GM12891 (cell line): ENCODE results near the gene ST6GALNAC1.

Source experiments
- POLR2A ChIP-seq: IDR thresholded peaks from 2 replicates; pipeline ENCODE4 v1.6.1; 2011; ENCODE audit warnings: low read depth, low read length, control low read depth
- TAF1 ChIP-seq: IDR thresholded peaks from 2 replicates; pipeline ENCODE4 v1.6.1; 2011; ENCODE audit warnings: low read depth, low read length, control low read depth

DNA sequence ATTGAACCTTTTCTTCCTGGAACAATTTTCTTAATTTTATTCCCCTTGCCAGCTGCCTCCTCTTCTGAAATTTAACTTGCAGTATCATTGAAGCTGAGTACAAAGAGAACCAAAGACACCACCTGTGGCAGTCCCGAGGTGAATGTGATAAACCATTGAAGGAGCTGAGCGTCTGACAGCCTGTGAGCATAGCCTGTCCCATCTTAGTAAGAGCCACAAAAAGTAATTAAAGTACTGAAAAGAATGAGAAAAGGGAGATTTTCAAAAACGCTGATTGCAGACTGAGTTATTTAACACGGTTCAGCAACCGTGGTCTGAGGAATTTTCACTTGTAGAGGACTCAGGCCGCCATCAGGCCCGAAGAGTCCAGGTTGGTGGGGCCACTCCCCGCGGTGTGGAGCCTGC lies 27.2 kb upstream of the ST6GALNAC1 start:
- TF ChIP-seq POLR2A (no peak), TAF1 (no peak)
